Hematopoietic multipotent progenitor cell treated with erythropoietin and hydrocortisone succinate and interleukin-3 and kit ligand, for 17 days (in vitro differentiated cells): ENCODE results near the gene WDCP.
A peak's percentile ranks its signal among the peaks of the same experiment; 100 is the strongest.
"Not testable (repeated sequence)": the region's sequence is repeated elsewhere in the genome, so short reads cannot be mapped to it uniquely, and the experiment has no call there.

Experiments used
- DNase-seq: peaks from one replicate; pipeline ENCODE4 v3.0.0-alpha.2; 2015; ENCODE audit warnings: low spot score

Gene WDCP

DNA sequence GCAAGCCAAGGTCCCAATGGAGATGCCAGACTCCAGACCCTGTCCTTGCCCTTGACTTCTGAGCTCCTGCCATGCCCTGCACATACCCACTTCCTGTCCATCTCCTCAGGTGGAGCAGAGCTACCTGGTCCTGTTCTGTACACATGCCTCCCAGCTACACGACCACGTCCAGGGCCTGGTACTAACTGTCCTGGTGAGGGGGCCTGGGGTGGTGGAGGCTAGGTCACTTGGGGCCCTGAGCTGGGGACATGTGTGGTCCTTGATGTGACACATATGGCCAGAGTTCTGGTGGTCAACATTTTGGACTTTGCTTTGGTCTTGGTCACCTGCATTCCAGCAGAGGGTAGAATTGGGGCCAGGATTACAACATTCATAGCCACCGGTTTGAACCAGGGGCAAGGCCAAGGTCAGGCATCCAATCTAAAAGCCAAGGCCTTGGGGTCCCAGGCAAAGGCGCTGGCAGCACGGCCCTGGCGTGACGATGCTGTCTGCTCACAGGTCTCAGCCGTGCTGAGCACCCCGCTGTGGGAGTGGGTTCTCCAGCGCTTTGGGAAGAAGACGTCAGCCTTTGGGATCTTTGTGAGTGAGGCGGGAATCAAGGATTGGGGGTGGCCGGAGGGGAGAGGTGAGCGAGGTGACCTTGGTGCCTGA is 24.7 kb downstream of the WDCP start:
- DNase-seq = no peak

DNA sequence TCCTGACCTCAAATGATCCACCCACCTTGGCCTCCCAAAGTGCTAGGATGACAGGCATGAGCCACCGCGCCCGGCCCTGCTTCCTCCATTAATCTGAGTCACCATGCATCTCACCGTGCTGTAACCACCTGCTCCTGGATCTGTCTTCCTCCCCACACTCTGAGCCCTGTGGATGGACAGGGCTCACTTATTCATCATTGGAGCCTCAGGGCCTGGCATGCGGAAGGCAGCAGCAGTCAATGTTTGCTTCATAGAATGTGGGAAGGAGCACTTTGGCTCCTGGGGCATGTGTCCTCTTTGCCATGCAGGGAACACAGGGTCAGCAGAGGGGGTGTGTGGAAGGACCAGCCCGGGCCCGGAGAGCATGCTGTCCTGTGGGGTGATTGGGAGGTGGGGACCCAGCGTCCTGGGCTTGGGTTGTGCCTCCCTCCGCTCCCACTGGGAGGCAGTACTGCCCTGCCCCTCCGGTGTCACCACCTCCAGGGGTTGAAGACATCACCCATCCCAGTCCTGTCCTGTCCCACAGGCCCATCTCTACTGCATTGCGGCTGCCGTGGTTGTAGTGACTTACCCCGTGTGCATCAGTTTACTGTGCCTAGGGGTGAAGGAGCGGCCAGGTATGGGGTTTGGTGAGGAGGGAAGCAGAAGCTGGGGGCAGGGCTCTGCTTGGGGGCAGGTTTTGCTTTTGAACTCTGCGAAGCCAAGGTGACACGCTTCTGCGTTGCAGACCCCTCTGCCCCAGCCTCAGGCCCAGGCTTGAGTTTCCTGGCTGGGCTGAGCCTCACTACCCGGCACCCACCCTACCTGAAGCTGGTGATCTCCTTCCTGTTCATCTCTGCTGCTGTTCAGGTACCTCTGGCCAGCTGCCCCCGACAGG is 25.8 kb downstream of the WDCP start:
- DNase-seq = peak; percentile 39

DNA sequence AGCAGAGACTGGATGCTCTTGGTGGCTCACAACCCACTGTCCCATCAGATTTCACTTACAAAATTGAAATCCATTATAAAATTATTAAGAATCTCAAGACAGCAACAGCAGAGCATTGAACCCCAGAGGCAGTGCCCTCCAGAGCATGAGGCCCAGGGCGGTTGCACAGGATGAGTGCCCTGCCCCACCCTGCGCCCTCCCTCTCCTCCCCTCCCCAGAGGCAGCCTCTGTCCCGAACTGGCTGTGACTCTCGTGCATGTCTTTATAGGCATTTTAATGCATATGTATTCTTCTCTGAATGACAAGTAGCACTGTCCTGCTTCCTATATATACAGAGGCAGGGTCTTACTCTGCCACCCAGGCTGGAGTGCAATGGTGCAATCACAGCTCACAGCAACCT is 26.9 kb downstream of the WDCP start:
- DNase-seq = no peak

DNA sequence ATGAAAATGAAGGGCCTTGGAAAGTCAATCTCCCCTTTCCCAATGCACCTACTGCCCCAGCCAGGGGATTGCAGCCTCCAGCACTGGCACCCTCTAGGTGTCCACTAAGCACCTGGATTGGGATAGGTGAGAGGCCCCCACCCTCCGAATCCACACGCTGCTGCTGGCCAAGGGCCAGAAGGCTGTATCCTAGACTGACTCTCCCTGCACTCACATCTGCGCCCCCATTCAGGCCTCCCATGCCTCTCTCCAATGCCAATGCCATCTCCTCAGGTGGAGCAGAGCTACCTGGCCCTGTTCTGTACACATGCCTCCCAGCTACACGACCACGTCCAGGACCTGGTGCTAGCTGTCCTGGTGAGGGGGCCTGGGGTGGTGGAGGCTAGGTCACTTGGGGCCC is 27.5 kb downstream of the WDCP start:
- DNase-seq = no peak

DNA sequence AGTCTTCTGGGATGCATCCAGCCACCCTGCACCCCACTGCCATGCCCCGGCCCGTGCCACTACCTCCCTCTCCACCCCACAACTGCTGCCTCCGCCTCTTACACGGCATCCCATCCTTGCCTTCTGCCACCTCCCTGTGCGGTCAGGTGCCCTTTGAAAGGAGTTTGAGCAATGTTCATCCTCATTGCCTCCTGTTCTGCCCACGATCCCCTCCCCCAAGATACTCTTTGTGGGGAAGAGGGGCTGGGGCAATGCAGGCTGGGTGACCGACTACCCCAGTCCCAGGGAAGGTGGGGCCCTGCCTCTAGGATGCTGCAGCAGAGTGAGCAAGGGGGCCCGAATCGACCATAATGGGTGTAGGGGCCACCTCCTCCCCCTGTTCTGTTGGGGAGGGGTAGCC is 28.9 kb downstream of the WDCP start:
- no peak for DNase-seq

DNA sequence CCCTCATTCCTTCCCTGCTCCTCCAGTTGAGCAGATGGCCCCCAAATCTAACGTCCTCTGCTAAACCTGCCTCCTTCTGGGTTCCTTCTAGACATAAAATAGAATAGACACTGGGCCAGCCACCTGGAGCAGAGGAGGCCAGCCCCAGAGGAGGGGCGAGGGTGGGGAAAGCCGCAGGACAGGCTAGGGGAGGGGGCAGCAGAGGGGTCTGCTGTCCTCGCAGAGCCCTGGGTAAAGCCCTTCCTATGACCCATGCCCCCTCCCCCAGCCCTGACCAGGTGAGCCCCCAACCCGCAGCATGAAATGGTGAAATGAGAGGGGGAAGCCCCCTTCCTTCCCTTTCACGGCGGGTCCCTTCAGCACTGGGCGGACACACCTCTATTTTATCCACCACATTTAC is 29.5 kb downstream of the WDCP start:
- no peak for DNase-seq

DNA sequence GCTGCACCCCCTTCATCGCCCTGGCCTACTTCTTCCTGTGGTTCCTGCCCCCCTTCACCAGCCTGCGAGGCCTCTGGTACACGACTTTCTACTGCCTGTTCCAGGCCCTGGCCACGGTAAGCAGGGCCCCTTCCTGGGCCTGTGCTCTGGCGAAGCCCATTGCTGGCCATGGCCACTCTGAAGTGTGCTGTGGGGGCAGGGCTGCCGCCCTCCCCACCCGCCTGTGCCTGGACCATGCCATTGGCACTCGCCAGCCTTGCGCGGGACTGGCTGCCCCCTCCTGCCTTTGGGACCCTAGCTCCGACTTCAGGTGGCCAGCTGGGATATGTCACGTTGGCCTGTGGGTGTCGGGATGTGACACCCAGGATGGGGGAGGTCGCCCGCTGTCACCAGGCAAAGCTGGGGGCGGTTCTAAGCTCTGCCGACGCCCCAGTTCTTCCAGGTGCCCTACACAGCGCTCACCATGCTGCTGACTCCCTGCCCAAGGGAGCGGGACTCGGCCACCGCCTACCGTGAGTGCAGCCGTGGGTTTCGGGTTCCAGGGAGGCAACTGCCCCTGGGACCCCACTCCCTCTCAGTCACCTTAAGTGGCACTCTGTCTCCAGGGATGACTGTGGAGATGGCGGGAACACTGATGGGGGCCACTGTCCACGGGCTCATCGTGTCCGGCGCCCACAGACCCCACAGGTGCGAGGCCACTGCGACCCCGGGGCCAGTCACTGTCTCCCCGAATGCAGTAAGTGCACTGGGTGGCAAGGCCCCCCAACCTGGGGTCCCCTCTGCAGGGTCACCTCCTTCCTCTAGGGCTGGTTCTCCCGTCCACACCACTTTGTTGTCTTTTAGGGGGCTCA is 30.1 kb downstream of the WDCP start:
- DNase-seq = no peak

DNA sequence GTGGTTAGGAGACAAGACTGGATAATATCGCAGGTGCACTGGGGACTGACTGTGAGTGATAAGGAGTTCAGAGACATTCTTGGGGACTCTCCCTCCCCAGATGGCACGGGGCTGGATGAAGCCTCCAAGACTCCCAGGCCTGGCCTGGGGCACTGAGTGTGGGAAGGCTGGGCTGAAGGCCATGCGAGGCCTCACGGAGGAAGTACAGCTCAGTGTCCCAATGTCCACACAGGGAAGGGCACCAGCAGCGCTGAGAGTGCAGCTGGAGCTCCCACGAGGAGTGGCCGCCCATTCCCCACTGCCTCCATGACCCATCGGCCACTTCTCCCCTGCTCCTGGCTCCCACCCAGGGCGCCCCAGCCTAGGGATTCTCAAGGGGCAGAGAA is 30.8 kb downstream of the WDCP start:
- no peak for DNase-seq

DNA sequence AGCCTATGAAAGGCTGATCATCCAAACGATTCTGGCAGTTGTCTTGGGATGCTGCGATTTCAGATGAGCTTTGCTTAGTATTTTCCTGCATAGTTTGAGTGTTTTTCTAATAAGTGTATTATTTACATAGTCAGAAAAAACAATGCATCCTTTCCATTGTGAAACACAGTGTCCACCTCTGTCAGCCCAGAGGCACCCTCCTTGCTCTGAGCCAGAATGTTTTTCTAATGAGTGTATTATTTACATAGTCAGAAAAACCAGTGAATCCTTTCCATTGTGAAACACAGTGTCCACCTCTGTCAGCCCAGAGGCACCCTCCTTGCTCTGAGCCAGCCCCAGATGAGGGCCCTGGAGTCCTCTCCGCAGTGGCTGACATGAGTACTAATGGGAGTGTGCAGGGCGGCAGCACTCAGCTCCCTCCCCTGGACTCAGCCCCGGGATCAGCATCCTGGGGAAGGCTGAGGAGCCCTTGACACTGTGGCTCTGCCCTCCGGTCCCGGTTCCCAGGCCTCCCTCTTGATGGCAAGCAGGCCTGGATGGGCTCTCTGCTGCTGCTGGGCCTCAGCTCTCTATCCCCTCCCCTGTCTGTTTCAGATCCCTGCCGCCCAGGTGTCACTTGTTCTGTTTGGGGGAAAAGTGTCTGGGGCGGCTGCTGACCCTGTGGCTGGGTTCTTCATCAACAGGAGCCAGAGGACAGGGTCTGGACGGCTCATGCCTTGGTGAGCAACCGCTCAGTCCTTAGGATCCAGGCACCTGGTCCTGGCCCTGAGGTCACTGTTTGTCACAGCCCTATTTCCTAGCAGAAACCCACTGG is 31.4 kb downstream of the WDCP start:
- DNase-seq = no peak

DNA sequence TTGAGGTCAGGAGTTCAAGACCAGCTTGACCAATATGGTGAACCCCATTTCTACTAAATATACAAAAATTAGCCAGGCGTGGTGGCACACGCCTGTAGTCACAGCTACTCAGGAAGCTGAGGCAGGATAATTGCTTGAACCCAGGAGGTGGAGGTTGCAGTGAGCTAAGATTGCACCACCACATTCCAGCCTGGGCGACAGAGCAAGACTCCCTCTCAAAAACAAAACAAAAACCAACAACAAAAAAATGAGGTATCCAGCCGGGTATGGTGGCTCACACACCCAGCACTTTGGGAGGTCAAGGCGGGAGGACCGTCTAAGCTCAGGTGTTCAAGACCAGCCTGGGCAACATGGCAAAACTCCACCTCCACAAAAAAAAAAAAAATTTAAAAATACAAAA is 32.3 kb downstream of the WDCP start:
- not testable (repeated sequence) for DNase-seq

DNA sequence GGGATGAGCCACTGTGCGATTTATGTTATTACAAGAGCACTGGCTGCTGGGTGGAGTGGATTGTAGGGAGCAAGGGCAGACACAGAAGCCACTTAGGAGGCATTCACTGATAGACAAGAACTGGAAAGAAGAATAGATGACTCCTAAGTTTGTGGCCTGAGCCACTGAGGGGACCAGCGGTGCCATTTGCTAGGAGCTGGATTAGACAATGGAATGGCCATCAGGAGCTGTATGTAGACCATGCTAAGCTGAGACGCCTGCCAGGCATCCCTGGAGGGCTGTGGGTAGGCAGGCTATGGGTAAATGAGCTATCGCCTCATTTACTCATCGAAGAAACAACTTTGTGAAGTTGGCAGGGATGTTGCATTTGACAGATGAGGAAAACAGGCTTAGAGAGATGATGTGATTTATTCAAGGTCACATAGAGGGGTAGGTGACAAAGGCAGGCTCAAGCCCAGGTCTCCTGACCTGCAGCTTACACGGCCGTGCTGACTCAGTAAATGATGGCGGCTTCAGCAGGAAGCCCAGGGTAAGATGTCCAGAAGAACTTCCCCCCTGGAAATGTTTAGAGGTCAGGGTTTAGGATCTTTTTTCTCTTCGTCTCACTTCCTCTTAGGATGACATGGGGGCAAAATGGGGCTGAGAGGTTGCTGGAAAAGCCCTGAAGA is 34.5 kb downstream of the WDCP start:
- peak; percentile 62 for DNase-seq

DNA sequence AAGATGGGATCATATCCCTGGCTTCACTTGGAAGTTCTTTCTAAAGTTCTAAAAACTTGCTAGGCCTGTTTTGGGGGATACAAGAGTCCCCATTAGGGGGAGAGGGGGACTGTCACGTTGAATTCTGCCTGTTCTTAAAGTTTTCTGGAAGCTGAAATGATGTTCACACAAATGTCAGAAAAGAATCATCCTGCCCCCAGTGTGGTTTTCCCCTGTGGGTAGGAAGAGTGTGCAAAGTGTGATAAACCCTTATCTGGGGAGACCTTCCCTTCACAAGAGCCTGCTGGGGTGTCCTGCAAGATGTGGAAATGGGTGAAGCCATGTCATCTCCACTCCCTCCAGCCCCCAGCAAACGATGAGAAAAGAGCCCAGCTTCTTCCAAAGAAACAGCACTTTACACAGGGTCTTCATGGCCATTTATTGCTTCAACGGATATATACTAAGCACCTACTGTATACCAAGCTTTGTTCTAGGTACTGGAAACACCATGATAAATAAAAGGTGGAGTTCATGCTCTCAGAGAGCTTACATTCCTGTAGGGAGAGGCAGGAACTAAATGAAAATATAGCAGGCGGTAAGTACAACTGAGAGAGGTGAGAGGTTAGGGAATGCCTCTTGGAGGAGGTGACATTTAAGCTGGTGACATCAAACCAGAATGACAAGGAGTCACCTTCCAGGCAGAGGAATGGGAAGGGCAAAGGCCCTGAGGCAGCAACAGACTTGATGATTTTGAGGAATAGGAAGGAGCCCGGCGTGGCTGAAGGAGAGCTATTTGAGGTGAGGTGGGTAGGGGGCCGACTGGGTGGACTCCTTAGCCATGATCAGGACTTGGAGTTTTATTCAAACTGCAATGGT is 35.7 kb downstream of the WDCP start:
- DNase-seq = peak; percentile 93

DNA sequence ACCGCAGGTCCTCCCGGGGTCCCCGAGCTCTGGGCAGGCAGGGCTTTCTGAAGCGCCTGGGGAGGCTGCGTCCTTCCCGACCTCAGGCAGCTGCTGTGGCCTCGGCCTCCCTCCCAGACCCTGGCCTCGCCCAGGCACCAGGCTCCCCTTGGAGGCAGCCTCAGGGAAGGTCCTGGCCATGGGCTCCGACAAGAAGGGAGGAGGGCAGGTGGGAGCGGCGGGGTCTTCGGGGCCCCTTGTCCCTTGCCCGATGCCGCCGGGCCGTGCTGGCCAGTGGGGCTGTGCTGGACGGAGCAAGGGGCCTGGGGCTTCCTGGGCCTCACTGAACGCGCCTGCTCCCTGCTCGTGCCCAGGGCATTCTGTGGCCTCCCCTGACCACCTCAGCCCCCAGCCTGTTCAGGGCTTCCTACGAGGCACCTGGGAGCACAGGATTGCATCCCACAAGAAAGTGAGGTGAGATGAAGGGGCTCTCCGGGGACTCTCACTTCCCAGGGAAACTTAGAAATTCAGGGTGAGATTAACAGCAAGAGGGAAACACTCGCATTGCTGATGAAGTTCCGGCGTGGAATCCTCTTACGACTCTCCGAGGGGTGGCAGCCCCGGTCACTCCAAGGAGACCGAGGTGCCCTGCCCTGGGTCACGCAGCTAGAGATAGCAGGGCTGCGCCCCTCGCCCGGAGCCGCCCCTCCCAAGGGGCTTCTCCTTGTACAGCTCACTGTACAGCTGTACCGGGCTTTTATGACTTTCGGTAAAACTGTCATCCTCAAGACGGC is 36.5 kb downstream of the WDCP start:
- peak; percentile 79 for DNase-seq

DNA sequence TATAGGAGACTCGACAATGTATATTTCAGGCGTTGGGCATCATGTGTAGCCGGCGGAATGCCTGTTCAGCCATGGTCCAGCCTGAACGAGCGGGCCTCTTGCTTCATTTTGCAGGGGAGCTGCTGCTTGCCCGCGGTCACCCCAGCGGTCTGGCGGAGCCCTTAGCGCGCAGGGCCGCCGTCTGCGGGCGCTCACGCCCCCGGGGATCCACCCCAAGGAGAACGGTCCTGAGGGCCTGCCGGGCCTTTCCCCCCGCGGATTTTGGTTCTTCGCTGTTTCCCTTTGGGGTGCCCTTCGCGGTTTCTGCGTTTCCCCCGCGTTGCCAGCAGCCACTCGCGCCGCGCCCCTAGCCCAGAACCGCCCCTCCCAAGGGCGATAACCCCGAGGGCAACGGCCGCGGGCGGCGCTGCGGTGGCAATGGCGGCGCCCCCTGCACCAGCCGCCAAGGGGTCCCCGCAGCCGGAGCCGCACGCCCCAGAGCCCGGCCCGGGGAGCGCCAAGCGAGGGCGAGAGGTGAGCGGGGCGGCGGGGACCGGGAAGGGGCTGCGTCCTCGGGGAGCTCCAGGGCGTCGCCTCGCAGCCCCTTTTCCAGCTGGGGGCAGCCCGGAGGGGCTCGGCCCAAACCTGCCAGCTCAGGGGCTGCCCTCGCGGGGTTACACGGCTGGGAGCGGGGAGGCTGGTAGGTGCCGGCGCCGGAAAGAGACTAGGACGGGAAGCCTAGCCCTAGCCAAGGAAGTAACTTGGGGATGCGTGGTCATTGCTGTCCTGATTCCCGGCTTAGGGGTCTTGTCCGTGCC is 37.3 kb downstream of the WDCP start, which contains the start of gene MFSD2B:
Gene MFSD2B, plus strand, starts transcription at position 406 of the 797 bp plus-strand sequence. Its CDS starts 12 bp downstream, at position 418.
- DNase-seq = peak; percentile 73

DNA sequence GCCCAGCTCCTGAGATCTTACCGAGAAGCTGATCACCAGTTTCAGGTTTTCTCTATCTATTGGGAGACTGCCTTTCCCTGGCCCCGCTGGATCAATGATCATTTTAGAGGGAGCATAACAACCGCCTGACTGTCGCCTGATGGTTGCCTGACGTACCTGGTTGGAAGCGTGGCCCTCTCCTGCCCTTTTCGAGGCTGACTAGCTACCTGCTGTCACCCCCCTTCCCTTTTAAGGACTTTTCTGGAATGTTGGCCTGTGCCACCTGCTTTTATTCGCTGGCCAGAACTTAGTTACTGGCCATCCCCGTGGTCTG is 37.9 kb downstream of the WDCP start:
- DNase-seq = no peak

DNA sequence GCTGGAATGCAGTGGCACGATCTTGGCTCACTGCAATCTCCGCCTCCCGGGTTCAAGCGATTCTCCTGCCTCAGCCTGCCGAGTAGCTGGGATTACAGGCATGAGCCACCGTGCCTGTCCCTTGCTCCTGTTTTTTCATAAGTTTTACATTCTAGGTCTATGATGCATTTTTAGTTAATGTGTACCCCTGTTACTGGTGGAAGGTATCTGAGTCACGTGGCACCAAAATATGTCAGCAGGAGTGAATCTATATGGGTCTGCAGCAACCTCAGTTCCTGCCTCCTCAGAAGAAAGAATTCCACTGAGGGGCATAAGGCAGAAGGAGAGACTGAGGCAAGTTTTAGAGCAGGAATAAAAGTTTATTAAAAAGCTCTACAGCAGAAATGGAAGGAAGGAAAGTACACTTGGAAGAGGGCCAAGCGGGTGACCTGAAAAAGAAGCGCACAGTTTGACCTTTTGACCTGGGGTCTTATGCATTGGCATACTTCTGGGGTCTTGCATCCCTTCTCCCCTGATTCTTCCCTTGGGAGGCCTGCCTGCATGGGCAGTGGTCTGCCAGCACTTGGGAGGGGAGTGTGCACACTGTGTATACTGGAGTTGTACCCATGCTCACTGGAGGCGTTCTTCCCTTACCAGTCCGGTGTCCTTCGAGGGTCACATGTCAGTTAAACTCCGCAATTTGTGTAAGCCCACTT is 38.4 kb downstream of the WDCP start:
- DNase-seq = no peak

DNA sequence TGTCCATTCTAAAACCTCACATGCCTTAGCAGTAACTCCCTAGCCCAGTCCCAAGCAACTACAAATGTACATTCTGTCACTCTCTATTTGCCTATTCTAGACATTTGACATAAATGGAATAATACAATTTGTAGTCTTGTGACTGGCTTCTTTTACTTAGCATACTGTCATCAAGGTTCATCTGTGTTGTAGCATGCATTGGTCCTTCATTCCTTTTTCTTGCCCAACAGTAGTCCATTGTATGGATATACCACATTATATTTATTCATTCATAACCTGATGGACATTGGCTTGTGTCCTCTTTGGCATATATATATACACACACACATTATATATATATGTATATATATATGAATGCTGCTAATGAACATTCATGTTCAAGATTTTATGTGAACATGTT is 39.5 kb downstream of the WDCP start:
- no peak for DNase-seq

DNA sequence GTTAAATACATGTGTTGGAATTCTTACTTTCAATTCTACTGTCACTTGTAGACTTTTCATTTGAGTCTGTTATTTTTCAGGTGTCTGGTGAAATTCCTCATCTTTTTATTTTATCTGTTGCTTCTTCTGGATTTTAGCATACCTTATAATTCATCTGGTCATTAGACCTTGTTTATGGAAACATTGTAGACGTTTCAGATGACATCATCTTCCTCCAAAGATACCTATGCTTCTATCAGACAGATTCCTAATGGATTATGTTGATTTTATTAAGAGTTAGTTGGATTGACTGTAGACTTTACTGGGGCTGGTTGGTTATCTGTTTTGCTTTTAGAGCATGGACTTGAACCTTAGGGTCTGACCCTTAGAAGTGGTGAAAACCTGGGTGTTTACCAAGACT is 52.6 kb downstream of the WDCP start:
- DNase-seq = no peak
